Endothelial cell of umbilical vein (primary cell): ENCODE measurements around the gene TERT. TPM values are rescaled to one million over a fixed set of nuclear protein-coding genes. Genes with fewer than 3 reads are reported as not detected.

Experiments
- BruUV-seq: library from RNA; stranded (reverse); fragments of 400-500 nt; replicated peaks from 2 replicates; lab custom pipeline; 2021; lab: Mats Ljungman, UMichigan
- CTCF ChIA-PET: fragments of 300-600, 350-600 bp; sonication (Branson Sonifier 250); formaldehyde crosslinking; loops from one replicate; lab custom pipeline; 2021; ENCODE audit warnings: antibody characterized with exemption, inconsistent platforms; lab: Charles Lee
- POLR2A ChIA-PET: fragments of 300-600, 350-600 bp; sonication (Branson Sonifier 250); formaldehyde crosslinking; loops from one replicate; lab custom pipeline; 2021; ENCODE audit warnings: antibody characterized with exemption, inconsistent platforms; lab: Charles Lee
- DNase-seq: peaks from one replicate; pipeline ENCODE4 v3.0.0-alpha.2; 2011; ENCODE audit warnings: low read depth, low spot score
- FAIRE-seq: peaks from 2 replicates; lab custom pipeline; 2011; peaks lifted over from hg19 to GRCh38; lab: Jason Lieb, UNC
- H2AFZ ChIP-seq: 2 replicates; pipeline ENCODE4 v1.6.0; 2012; ENCODE audit warnings: low read depth, low read length, control low read depth, inconsistent platforms
- H3K27ac ChIP-seq: 2 replicates; pipeline ENCODE4 v1.5.1; 2011; ENCODE audit warnings: low read depth, mild to moderate bottlenecking, control low read depth, low read length, moderate library complexity; ENCODE audit not compliant: insufficient read depth
- H3K27me3 ChIP-seq, 2 experiments: 2 replicates each; pipeline versions ENCODE4 v1.6.0 to v1.6.1; 2011; ENCODE audit warnings: low read length in 2 of 2, mixed read lengths in 1 of 2; ENCODE audit not compliant: control insufficient read depth in 2 of 2, insufficient read depth in 2 of 2
- H3K36me3 ChIP-seq, 2 experiments: 2 replicates in 1 of 2; 3 replicates in 1 of 2; pipeline ENCODE4 v1.5.1; 2011; ENCODE audit warnings: low read length in 2 of 2, mild to moderate bottlenecking in 1 of 2, moderate library complexity in 1 of 2; ENCODE audit not compliant: control insufficient read depth in 2 of 2, insufficient read depth in 2 of 2; ENCODE audit errors: extremely low read depth in 1 of 2
- H3K4me1 ChIP-seq: 3 replicates; pipeline ENCODE4 v1.5.1; 2011; ENCODE audit warnings: mild to moderate bottlenecking, low read length; ENCODE audit not compliant: control insufficient read depth, insufficient read depth; ENCODE audit errors: extremely low read depth
- H3K4me2 ChIP-seq: 2 replicates; pipeline ENCODE4 v1.6.1; 2011; ENCODE audit warnings: low read length, control low read depth, mixed read lengths; ENCODE audit not compliant: insufficient read depth
- H3K4me3 ChIP-seq, 3 experiments: fragments of 200-600 bp in 1 of 3; sonication (generic), shearing (Covaris generic) in 1 of 3; replicated peaks in 1 of 3; 2 replicates each; pipeline ENCODE4 v1.5.1; 2011 to 2016; ENCODE audit warnings: control low read depth in 3 of 3, low read length in 3 of 3, mild to moderate bottlenecking in 2 of 3, inconsistent platforms in 1 of 3, low read depth in 1 of 3, moderate library complexity in 1 of 3; ENCODE audit not compliant: insufficient read depth in 1 of 3
- H3K79me2 ChIP-seq: 2 replicates; pipeline ENCODE4 v1.6.0; 2012; ENCODE audit warnings: low read length, inconsistent platforms; ENCODE audit not compliant: control insufficient read depth, insufficient read depth
- H3K9ac ChIP-seq: replicated peaks from 2 replicates; pipeline ENCODE3; 2011; ENCODE audit warnings: low read length, control low read depth; ENCODE audit not compliant: insufficient read depth; ENCODE audit errors: extremely low read depth
- H3K9me1 ChIP-seq: replicated peaks from 3 replicates; pipeline ENCODE4 v1.6.0; 2011; ENCODE audit warnings: mild to moderate bottlenecking, low read length; ENCODE audit not compliant: control insufficient read depth, insufficient read depth; ENCODE audit errors: extremely low read depth
- H3K9me3 ChIP-seq: replicated peaks from 2 replicates; pipeline ENCODE4 v1.5.1; 2012; ENCODE audit warnings: low read length, inconsistent platforms; ENCODE audit not compliant: control insufficient read depth, insufficient read depth
- H4K20me1 ChIP-seq: replicated peaks from 2 replicates; pipeline ENCODE3; 2011; ENCODE audit warnings: mild to moderate bottlenecking, low read length; ENCODE audit not compliant: control insufficient read depth, insufficient read depth; ENCODE audit errors: extremely low read depth
- CTCF ChIP-seq, 2 donors: IDR thresholded peaks; 1 replicate in 1 of 2; 2 replicates in 1 of 2; pipeline ENCODE4 v1.5.1; 2011; ENCODE audit warnings: low read length in 2 of 2, mild to moderate bottlenecking in 2 of 2, moderate library complexity in 2 of 2, control low read depth in 1 of 2, inconsistent platforms in 1 of 2, low read depth in 1 of 2; ENCODE audit not compliant: insufficient read depth in 1 of 2; ENCODE audit errors: extremely low read depth in 1 of 2
- EZH2 ChIP-seq: IDR thresholded peaks from 2 replicates; pipeline ENCODE4 v1.6.1; 2012; ENCODE audit warnings: borderline replicate concordance, low read depth, mild to moderate bottlenecking, moderate library complexity, low read length, inconsistent platforms; ENCODE audit not compliant: severe bottlenecking
- FOS ChIP-seq: IDR thresholded peaks from 2 replicates; pipeline ENCODE4 v1.6.1; 2011; ENCODE audit warnings: mild to moderate bottlenecking, low read length, moderate library complexity, borderline replicate concordance; ENCODE audit not compliant: insufficient read depth
- GATA2 ChIP-seq: IDR thresholded peaks from 2 replicates; pipeline ENCODE4 v1.7.0; 2011; ENCODE audit warnings: low read depth, mild to moderate bottlenecking, moderate library complexity, mixed read lengths, low read length; ENCODE audit not compliant: insufficient read length, insufficient read depth
- JUN ChIP-seq: IDR thresholded peaks from 2 replicates; pipeline ENCODE4 v1.6.1; 2011; ENCODE audit warnings: borderline replicate concordance, low read depth; ENCODE audit not compliant: insufficient read length, insufficient read depth
- MAX ChIP-seq: IDR thresholded peaks from 2 replicates; pipeline ENCODE4 v1.6.1; 2011; ENCODE audit not compliant: insufficient read depth, insufficient read length
- MYC ChIP-seq: IDR thresholded peaks from one replicate; pipeline ENCODE4 v1.6.1; 2011; ENCODE audit warnings: mild to moderate bottlenecking, low read depth, low read length
- POLR2A ChIP-seq: IDR thresholded peaks from 2 replicates; pipeline ENCODE4 v1.6.1; 2012; ENCODE audit warnings: low read depth, mild to moderate bottlenecking, control low read depth, low read length
- POLR2AphosphoS5 ChIP-seq: IDR thresholded peaks from 2 replicates; pipeline ENCODE4 v1.6.1; 2012; ENCODE audit warnings: low read depth, mild to moderate bottlenecking, control low read depth, low read length, moderate library complexity; ENCODE audit not compliant: insufficient read depth
- dilution Hi-C: fragments of 300-500 bp; cut with MboI; formaldehyde crosslinking; loops from one replicate; pipeline ENCODE4 v1.15.0; 2019; ENCODE audit warnings: low sequenced_read_pairs; ENCODE audit not compliant: extremely low pct_ligation_motif_present
- intact Hi-C: fragments of 100-400 bp; cut with micrococcal nuclease; formaldehyde crosslinking; loops from one replicate; pipeline ENCODE4 v1.10.0; 2022
- polyA plus RNA-seq, 4 experiments: library from polyadenylated mRNA; depleted of rRNA in 3 of 4; stranded (reverse) in 3 of 4; unstranded in 1 of 4; fragments of >200 nt; gene quantifications; 2 replicates each; pipeline versions ENCODE4 v1.2.1 to v1.2.3, GENCODE V29; 2011 to 2012; ENCODE audit warnings: missing spikeins in 1 of 4
- total RNA-seq: library from RNA; stranded (reverse); gene quantifications from 2 replicates; pipeline ENCODE4 v1.2.3, GENCODE V29; 2021

Gene TERT
- total and polyA plus RNA-seq, 2 donors (not counting 3 experiments of a cell fraction or from before 2014, with no cell fraction given), result 0.04 TPM; not detected in 1

GRCh38 chr5:1324301-1324700, 29.4 kb upstream of the TERT start:
- no peak for DNase-seq
- intact Hi-C loops (no loop called here), dilution Hi-C loops (no loop called here)
- Histone ChIP-seq H3K27me3 (no peaks in the 10 kb centered on the region), H3K4me2 (no peak overlapping the region), H3K27ac (no peak overlapping the region), H3K4me1 (no peaks in the 10 kb centered on the region), H4K20me1 (no peaks in the 10 kb centered on the region), H3K9me1 (no peaks in the 10 kb centered on the region), H3K36me3 (peaks cover 10 to 58% of the 10 kb centered on the region in 2 experiments), H3K4me3 (no peak overlapping the region), H3K79me2 (no peaks in the 10 kb centered on the region), H3K9me3 (no peaks in the 10 kb centered on the region), H3K9ac (no peak overlapping the region), H2AFZ (no peak overlapping the region)
- no peak for TF ChIP-seq MYC
- TF ChIP-seq GATA2, result no peak
- no peak for TF ChIP-seq POLR2A
- no peak for TF ChIP-seq CTCF (IDR thresholded peaks at IDR 0.05; ENCODE audit: extremely low read depth in 1 of 2, insufficient read depth in 1 of 2, low read depth in 1 of 2, low read length in 2 of 2)
- TF ChIP-seq MAX, result no peak
- TF ChIP-seq FOS, result no peak
- TF ChIP-seq POLR2AphosphoS5, result no peak
- no peak for TF ChIP-seq JUN
- TF ChIP-seq EZH2, result no peak
- no TSS peak for BruUV-seq
- CTCF ChIA-PET, result no interaction called here
- POLR2A ChIA-PET, result no interaction called here
- no peak for FAIRE-seq
